ENCODE data around the gene PARP3. TPM values are rescaled to one million over a fixed set of nuclear protein-coding genes. Genes with fewer than 3 reads are reported as not detected.
"Not testable (repeated sequence)": the region's sequence is repeated elsewhere in the genome, so short reads cannot be mapped to it uniquely, and the experiment has no call there.

The PARP3 gene
- total RNA-seq, 4 donors from 2014 or later, result 10.9 to 19.0 (median 11.4) TPM

- Histone ChIP-seq H3K9me3 (no peaks in the 10 kb centered on the region), H3K4me3 (no peak overlapping the region), H3K4me1 (peaks cover 14 to 26% of the 10 kb centered on the region in 2 donors), H3K27me3 (no peaks in the 10 kb centered on the region), H3K36me3 (peaks cover 0 to 31% of the 10 kb centered on the region in 2 donors), H3K27ac (no peak overlapping the region)
- ATAC-seq (no peak), DNase-seq (no peak)
- intact Hi-C loops (cut with DNase I; ENCODE audit: low total_unique reads) (no loop called here), in situ Hi-C loops (cut with MboI; ENCODE audit: low sequenced_read_pairs in 4 of 4) (loop anchor here in 2 of 4 donors (10.0 kb wide), 1 partner anchor 47 kb away; the partner anchor contains the start of genes PARP3 (in 2 of the 2) and RRP9 (in 2 of the 2))
- TF ChIP-seq POLR2A (IDR thresholded peaks at IDR 0.05) (no peak), CTCF (IDR thresholded peaks at IDR 0.05 in 4 of 5, conservative IDR thresholded peaks at IDR 0.05 in 1 of 5) (no peak)
These were observed 50.0 kb downstream of the PARP3 start for GRCh38 chr3:51992017-51992682.

GRCh38 chr3:51993657-51994056 lies 51.5 kb downstream of the PARP3 start:
- in situ Hi-C loops (cut with MboI; ENCODE audit: low sequenced_read_pairs in 4 of 4), result loop anchor here in 2 of 4 donors (10.0 kb wide), 1 partner anchor 49 kb away; the partner anchor contains the start of genes PARP3 (in 2 of the 2) and RRP9 (in 2 of the 2)
- intact Hi-C loops (cut with DNase I; ENCODE audit: low total_unique reads); H3K4me3 ChIP-seq; DNase-seq; ATAC-seq; H3K9me3 ChIP-seq; H3K27me3 ChIP-seq: not testable (repeated sequence)
- peaks cover 0 to 31% of the 10 kb centered on the region in 2 donors for H3K36me3 ChIP-seq
- peak overlapping the region in 2 of 4 donors; percentile 18 to 22 for H3K27ac ChIP-seq
- peaks cover 14 to 26% of the 10 kb centered on the region in 2 donors for H3K4me1 ChIP-seq

GRCh38 chr3:51994530-51994929 lies 52.4 kb downstream of the PARP3 start:
- TF ChIP-seq POLR2A (IDR thresholded peaks at IDR 0.05), result no peak
- TF ChIP-seq CTCF (IDR thresholded peaks at IDR 0.05 in 4 of 5, conservative IDR thresholded peaks at IDR 0.05 in 1 of 5), result no peak
- Histone ChIP-seq H3K27me3 (no peaks in the 10 kb centered on the region), H3K9me3 (no peaks in the 10 kb centered on the region), H3K27ac (peak overlapping the region; percentile 84 to 89 (median 88)), H3K4me3 (peak overlapping the region; percentile 80 to 91 (median 87)), H3K36me3 (peaks cover 0 to 31% of the 10 kb centered on the region in 2 donors), H3K4me1 (peaks cover 14 to 26% of the 10 kb centered on the region in 2 donors)
- intact Hi-C loops (cut with DNase I; ENCODE audit: low total_unique reads), result no loop called here
- in situ Hi-C loops (cut with MboI; ENCODE audit: low sequenced_read_pairs in 4 of 4), result loop anchor here in 2 of 4 donors (10.0 kb wide), 1 partner anchor 50 kb away; the partner anchor contains the start of genes PARP3 (in 2 of the 2) and RRP9 (in 2 of the 2)
- DNase-seq (no peak), ATAC-seq (no peak)

- Histone ChIP-seq H3K27ac (peak within 1 kb of the TSS; percentile 84 to 89 (median 88)), H3K27me3 (no peaks in the 10 kb centered on the region), H3K4me1 (peaks cover 14 to 26% of the 10 kb centered on the region in 2 donors), H3K36me3 (peaks cover 0 to 31% of the 10 kb centered on the region in 2 donors), H3K4me3 (peak within 1 kb of the TSS; percentile 80 to 91 (median 87)), H3K9me3 (no peaks in the 10 kb centered on the region)
- ATAC-seq (peak; percentile 99), DNase-seq (peak; percentile 85 to 92)
- peak in 3 of 5 experiments; percentile 43 to 50 (median 44) for TF ChIP-seq CTCF (IDR thresholded peaks at IDR 0.05 in 4 of 5, conservative IDR thresholded peaks at IDR 0.05 in 1 of 5)
- peak; percentile 75 to 85 for TF ChIP-seq POLR2A (IDR thresholded peaks at IDR 0.05)
- intact Hi-C loops (cut with DNase I; ENCODE audit: low total_unique reads), result loop anchor here (5.0 kb wide), 1 partner anchor 77 kb away; no protein-coding TSS in a partner anchor
- in situ Hi-C loops (cut with MboI; ENCODE audit: low sequenced_read_pairs in 4 of 4), result loop anchor here in 2 of 4 donors (10.0 kb wide), 1 partner anchor 51 kb away; the partner anchor contains the start of genes PARP3 (in 2 of the 2) and RRP9 (in 2 of the 2)
These were observed 53.4 kb downstream of the PARP3 start, which contains the start of gene RPL29 for GRCh38 chr3:51995346-51996163. RPL29 (minus strand) TSS chr3:51995895; CDS start chr3:51995461, 434 bp downstream.

Data from gastrocnemius medialis (tissue), 4 donors.